Measurements from ENCODE around the gene UCN.

- TF ChIP-seq CTCF (IDR thresholded peaks at IDR 0.05; ENCODE audit: low read length), result no peak
- no peak for TF ChIP-seq EZH2phosphoT487 (IDR thresholded peaks at IDR 0.05; ENCODE audit: low read length)
Observed at GRCh38 chr2:27307545-27308358, 493 bp downstream of the UCN start.

Data from MM.1S (cell line).